HG02981 (cell line): ENCODE measurements around the gene KIF26A.
"Not testable (repeated sequence)": the region's sequence is repeated elsewhere in the genome, so short reads cannot be mapped to it uniquely, and the experiment has no call there.

Experiments used
- ATAC-seq: cut with Tn5 transposase; IDR thresholded peaks from one replicate; pipeline ENCODE4 v1.9.1; 2021; ENCODE audit warnings: mild to moderate bottlenecking, moderate library complexity; ENCODE audit not compliant: unreplicated experiment

The KIF26A gene

DNA sequence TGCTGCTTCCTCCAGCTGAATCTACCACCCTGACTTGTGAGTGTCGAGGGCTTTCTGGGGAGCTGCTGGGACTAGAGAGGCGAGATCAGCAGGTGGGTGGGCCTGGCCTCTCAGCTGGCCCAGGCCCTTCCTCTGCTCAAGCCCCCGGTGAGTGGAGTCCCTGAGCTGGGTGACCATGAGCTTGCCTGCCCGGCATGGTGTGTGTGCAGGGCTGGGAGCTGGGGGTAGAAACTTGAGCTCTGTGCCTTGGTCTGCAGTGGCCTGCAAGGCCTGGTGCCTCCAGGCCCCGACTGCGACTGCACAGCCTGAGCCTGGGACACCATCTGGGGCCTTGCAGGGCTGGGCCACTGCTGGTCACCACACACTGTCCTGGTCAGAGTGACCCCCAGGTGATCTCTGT lies 67.4 kb downstream of the KIF26A start:
- ATAC-seq = no peak

DNA sequence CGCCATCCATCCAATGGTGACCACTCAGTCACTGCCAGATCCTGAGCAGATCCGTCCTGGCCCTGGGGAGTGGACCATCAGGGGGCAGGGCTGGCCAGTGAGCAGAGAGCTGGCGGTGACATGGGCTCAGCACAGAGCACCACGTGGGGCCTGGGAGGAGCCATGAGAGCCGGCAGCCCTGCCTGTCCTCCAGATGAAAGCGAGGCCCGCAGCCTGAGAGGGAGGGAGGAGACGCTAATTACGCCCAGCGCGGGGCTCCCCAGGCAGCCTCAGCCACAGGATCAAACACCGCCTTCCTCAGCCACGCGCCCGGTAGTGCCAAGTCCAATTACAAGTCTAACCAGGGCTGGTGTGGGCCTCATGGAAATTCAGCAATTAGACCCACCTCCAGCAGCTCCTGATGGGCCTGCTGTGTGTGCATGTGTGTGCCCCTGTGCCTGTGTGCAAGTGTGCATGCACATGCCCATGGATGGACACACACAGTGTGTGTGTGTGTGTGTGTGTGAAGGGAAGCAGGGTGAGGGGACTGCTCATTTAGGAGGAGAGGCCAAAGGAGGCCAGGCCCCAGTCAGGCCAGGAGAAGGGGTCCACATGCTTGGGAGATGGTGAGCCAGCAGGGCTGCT lies 68.0 kb downstream of the KIF26A start:
- ATAC-seq = no peak

DNA sequence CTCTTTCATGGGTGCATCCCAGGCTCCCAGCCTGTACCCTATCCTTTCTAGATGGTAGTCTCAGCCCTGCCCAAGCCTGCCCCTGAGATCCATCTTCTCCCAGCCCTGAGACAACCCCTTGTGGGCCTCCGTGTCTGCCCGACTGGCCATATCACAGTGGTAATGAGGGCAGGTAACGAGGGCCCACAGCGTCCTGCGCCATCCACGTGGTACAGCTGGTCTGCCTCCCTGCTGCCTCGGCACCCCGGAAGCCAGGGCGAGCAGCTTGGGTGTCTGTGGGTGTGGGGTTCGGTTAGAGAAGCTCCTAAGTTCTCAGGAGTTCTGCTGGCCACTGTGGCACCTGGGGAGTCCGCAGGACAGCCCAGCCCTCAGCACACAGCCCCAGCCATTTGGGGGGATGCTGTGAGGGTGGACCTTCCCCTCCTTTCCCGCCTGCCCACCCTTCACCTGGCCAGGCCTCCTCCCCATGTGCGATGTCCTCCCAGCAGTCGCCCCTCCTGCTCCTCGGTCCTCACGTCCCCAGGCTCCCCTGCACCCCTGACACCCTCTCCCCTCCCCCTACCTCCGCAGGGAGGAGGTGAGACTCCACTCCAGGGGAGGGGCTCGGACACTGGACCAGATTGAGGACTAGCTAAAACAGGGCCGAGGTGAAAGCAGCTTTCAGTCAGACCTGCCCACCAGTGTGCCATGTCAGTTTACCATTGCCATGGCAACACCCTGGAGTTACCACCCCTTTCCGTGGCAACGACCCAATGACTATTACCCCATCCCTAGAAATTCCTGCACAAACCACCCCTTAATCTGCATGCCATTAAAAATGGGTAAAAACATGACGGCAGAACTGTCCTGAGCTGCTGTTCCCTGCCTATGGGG lies 69.0 kb downstream of the KIF26A start:
- no peak for ATAC-seq

DNA sequence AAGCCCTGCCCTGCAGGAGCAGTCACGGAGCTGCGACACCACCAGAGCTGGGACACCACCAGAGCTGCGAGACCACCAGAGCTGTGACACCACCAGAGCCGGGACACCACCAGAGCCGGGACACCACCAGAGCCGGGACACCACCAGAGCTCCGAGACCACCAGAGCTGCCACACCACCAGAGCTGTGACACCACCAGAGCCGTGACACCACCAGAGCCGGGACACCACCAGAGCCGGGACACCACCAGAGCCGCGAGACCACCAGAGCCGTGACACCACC lies 69.6 kb downstream of the KIF26A start:
- not testable (repeated sequence) for ATAC-seq

DNA sequence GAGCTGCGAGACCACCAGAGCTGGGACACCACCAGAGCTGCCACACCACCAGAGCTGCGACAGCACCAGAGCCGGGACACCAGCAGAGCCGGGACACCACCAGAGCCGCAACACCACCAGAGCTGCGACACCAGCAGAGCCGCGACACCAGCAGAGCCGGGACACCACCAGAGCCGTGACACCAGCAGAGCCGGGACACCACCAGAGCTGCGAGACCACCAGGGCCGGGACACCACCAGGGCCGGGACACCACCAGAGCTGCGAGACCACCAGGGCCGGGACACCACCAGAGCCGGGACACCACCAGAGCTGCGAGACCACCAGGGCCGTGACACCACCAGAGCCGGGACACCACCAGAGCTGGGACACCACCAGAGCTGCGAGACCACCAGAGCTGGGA lies 69.9 kb downstream of the KIF26A start:
- not testable (repeated sequence) for ATAC-seq

DNA sequence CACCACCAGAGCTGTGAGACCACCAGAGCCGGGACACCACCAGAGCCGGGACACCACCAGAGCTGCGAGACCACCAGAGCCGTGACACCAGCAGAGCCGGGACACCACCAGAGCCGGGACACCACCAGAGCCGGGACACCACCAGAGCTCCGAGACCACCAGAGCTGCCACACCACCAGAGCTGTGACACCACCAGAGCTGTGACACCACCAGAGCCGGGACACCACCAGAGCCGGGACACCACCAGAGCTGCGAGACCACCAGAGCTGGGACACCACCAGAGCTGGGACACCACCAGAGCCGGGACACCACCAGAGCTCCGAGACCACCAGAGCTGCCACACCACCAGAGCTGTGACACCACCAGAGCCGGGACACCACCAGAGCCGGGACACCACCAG lies 70.7 kb downstream of the KIF26A start:
- ATAC-seq = not testable (repeated sequence)

DNA sequence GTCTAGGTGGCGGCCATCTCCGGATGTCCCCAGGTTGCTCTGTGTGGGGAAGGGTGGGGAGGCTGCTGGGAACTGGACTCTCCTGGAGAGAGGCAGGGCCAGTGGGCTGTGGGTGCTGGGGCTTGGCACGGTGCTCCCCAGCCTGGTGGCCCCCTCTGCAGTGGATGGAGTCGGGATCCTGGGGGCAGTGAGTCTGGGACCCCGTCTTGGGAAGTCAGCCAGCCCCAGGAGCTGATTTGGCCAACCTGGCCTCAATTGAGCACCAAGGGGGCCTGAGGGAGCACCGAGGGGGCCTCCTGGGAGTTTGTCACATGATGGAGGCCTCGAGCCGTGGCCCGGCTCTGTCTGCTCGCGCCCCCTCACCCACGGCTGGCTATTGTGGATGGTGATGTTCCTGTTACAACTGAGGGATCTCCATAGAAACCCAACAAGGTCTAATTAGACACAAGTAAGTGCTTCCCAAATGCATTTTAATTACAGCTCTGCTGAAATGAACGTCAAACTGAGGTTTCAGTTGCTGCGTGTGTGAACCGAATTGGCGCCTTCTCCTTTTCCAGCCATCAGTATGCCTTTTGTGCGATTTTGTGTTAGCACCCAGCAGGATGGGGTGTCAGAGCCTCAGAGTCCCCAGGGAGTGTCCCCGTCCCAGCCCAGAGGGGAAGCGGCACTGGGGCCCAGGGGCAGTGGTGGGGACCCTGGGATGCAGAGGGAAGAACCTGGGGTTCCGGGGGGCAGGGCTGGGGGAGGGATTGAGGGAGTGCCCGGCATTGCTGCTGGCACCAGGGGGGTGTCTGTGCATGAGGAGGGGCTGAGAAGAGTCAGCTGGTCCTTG lies 71.8 kb downstream of the KIF26A start:
- no peak for ATAC-seq

DNA sequence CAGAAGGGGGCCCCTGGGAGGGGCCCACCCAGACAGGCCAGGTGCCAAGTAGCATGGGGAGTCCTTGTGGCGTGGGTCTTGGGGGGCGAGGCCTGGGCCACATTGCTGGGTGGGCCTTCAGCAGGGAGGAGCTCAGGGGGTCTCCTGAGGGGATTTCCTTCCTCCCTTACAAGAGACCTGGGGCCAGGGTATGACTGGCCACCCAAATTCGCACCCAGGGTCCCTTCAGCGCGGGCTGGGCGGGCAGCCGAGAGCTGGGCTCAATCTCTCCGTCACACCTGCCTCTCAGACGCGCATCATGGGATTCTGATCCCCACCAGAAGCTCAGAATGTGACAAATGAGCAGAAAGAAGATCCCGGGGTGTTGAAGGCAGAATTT lies 72.4 kb downstream of the KIF26A start:
- no peak for ATAC-seq

DNA sequence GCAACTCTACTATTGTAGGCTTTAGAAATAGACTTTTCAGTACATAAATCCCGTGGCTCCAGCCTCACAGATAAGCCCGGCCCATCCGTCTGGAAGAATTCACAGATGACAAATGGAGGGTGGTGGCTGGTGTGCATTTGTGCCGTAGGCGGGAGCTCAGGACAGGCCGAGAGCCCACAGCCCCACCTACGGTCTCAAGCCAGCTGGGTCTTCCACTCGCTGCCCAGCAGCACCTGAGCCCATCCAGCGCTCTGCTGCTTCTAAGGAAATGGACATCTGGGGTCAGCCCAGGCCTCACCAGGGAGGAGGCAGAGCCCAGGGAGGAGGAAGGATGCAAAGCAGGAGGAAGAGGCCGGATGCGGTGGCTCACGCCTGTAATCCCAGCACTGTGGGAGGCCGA lies 72.8 kb downstream of the KIF26A start:
- ATAC-seq = no peak

DNA sequence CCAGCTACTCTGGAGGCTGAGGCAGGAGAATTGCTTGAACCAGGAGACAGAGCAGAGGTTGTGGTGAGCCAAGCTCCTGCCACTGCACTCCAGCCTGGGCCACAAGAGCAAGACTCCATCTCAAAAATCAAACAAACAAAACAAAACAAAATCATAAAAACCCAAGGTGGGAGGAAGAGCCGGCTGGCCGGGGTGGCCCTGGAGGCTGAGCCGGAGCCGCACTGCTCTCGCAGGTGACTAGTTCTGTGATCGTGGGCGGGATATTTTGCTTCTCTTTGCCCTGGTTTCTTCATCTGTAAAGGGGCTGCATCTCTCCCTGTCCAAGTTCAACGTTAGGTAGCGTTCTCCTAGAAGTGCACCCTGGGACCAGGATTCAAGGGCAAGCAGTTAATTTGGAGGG lies 73.4 kb downstream of the KIF26A start:
- ATAC-seq = no peak

DNA sequence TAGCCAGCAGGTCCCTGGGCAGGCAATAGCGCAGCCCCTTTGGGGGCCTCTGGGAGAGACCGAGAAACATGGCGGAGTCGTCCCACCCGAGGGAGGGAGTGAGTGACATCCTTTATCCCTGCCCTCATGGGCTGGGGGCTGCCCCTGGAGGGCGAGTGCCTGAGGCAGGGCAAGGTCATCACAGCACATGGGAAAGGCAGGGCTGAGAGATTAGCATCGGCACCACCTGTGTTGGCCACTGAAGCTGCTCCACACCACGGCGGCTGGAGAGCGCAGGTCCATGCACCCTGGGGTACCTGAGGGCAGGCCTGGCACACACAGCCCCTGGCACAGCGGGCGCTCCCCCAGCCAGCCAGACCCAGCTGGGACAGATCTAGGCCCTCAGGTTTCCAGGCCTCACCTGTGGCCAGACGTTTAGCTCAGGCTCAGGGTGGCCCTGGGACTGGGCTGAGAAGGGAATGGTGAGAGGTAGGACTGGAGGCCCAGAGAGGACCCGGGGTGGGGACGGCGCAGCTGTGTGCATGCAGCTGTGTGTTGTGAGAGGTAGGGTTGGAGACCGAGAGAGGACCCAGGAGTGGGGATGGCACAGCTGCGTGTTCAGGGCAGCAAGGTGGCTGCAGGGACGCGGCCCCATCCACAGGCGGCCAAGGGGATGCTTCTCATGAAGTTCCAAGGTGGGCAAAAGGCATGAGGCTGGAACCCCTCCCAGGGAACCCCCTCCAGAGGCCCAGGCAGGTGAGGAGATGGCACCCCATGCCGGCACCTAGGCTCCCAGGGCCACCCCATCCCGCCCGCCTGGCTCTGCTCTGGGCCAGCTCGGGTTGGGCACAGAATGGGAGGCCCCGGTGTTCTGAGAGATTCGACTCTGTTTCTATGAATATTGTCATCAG lies 74.1 kb downstream of the KIF26A start:
- no peak for ATAC-seq

DNA sequence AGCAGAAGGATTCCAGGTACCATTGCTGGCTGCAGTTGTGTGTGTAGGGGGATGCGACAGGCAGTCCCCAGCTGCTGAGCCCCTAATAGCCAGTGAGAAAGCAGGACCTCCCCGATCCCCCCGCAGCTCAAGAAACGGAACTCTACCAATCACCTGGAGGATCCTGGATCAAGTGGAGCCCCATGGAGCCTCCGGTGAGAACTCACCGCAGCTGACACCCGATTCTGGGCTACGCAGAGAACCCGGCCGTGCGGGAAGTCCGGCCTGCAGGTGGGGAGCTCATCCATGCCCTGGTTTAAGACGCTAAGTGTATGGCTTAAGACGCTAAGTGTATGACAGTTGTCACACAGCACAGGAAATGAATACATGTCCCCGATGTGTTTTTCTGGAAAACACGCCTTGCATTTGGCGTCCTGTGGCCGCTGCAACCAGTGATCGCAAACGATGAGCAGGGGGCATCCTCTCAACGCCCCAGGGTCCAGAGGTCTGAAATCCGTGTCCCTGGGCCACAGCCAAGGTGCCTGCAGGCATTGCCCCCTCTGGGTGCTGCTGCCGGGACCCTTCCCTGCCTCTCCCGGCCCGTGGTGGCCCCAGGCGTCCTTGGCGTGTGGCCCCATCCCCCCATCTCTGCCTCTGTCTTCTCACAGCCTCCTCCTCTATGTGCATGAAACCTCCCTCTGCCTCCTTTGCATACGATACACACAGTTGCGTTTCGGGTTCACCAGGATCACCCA lies 75.1 kb downstream of the KIF26A start:
- no peak for ATAC-seq

DNA sequence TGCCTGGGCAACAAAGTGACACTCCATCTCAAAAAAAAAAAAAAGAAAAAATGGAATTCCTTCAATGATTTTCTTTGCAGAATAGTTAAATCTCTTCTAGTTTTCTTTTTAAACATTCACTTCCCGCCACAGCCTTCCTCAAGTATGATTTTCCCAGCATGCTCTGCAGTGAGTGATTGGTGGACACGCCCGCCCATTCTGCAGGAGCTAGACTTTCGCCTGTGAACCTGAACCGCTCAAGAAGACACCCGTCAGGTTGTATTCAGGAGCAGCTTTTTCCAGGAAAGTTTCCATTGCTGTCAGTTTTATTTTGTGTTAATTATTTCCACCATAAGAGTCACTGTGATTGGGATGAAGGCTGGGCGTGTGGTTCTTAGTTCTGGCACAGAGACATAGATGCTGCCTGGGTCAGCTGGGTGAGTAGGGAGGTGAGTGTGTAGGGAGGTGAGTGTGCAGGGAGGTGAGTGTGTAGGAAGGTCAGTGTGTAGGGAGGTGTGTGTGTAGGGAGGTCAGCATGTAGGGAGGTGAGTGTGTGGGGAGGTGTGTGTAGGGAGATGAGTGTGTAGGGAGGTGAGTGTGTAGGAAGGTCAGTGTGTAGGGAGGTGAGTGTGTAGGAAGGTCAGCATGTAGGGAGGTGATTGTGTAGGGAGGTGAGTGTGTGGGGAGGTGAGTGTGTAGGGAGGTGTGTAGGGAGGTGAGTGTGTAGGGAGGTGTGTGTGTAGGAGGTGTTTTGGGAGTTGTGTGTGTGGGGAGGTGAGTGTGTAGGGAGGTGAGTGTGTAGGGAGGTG lies 76.2 kb downstream of the KIF26A start:
- ATAC-seq = no peak

DNA sequence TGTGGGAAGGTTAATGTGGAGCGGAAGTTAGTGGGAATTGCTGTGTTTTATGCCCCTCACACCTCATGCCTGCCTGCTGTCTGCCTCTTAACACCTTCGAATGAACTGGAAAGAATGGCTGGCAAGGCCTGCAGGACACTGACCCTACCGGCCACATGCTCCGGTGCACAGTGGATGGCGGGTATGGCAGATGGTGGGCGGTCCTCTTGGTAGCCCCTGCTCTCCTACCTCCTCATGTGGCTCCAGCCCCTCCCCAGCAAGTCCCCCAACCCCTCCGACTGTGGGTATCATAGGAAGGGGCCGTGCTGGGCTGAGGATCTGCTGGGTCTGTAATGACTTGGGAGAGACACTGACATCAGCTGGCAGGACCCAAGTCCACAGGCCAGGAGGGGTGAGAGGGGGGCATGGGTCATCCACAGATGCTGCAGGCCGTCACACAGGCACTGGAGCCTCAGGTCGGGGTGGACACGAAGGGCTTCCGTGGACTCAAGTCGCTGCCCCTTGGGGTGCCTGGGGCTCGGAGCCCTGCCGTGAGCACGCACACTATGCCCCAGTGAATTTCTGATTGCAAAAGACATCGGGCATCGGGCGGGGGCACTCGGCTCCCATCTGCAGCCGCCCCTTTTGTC lies 77.4 kb downstream of the KIF26A start:
- no peak for ATAC-seq

DNA sequence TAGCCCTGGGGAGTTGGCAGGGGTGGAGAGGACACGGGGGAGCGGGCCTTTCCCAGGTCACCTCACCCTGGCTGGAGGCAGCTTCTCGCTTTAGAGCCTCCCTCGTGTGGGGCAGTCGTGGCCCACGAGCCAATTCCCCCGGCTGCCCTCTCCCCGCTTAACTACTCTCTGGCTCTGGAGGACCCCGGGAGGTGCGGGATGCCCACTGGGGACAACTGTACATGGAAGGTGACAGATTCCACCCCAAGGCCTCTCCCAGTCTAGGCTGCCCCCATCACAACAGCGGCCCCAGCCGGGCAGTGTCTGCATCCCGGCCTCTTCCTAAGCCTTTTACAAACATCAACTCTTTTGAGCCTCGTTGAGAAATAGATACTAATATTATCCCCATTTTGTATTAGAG lies 78.1 kb downstream of the KIF26A start:
- no peak for ATAC-seq

DNA sequence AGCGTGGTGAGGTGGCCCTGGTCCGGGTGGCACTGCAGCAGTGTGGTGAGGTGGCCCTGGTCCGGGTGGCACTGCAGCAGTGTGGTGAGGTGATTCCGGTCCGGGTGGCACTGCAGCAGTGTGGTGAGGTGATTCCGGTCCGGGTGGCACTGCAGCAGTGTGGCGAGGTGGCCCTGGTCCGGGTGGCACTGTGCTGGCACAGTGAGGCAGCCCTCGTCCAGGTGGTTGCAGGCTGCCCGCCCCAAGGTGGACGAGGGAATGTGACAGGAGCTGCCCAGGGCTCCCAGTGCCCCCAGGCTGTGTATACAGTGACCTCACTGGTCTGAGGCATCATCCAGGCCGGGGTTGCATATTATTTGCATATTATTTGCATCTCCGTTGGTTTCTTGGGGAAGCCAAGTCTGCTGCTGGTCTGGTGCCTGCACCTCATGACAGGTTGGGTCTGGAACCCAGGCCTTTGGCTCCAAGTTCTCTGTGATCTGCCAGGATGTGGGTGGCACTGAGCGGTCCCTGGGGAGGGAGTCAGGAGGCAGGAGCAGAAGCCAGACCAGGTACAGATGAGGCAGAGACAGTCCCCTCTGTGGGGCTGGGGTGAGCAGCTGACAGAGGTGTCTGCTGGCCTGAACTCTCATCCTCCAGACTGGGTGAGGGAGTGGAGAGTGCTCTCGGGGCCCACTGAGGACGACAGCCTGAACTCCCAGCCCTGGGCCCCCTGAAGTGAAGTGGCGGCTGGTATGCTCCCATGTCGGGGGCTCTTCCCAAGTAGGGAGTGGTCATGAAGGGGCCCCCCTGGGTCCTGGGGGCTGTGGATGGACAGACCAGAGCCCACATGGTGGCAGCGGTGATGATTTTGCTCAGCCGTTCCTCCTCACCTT lies 79.3 kb downstream of the KIF26A start:
- no peak for ATAC-seq

DNA sequence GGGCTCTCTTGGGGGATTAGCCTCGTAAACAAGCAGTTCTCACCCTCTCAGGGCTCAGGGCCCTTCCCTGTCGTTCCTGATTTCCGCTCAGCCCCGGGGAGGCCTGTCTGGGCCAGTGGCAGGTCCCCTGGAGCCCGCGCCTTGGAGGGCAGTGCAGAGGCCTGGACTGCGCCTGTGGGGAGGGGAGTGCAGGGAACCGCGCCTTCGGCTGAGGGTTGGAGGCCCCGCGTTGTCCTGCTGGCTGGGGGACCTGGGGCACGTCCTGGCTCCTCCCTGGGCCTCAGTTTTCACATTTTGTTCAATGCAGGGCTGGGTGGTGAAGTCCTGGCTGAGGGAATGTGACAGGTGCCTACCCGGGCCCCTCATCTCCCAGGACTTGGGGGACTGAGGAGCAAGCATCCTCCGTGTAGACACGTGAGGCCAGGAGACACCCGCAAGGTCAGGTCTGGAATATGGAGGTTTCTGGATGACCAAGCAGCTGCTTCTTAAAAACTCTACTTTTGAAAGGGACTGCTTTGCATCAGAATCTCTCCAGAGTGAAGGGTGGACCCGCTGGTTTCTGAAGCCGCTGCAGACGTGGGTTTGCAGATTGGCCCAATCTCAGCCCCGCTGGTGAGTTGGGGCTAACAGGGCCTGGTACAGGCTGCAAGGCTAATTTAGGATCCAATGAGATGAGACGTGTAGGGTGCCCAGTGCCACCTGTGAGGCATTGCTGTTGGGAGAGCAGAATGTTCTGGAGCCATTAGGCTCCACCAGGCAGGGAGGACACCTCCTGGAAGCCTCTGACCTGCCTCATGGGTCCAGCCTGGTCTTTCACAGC lies 80.2 kb downstream of the KIF26A start:
- no peak for ATAC-seq
